Panc1 (cell line): ENCODE results near the gene POLR3K. TPM values are rescaled to one million over a fixed set of nuclear protein-coding genes. Genes with fewer than 3 reads are reported as not detected.

Experiments
- ATAC-seq: fragments of 200-7000 bp; cut with Tn5 transposase; 2 replicates; pipeline ENCODE4 v1.9.1; 2020; ENCODE audit warnings: mild to moderate bottlenecking, moderate library complexity
- BruUV-seq: library from RNA; stranded (reverse); fragments of 400-500 nt; replicated peaks from 2 replicates; lab custom pipeline; 2021; lab: Mats Ljungman, UMichigan
- CTCF ChIA-PET: fragments of 300-600 bp; sonication (Branson Sonifier 250); formaldehyde crosslinking; loops from one replicate; lab custom pipeline; 2022; ENCODE audit warnings: antibody characterized with exemption; lab: Charles Lee
- POLR2A ChIA-PET: fragments of 300-600 bp; sonication (Branson Sonifier 250); formaldehyde crosslinking; loops from one replicate; lab custom pipeline; 2022; ENCODE audit warnings: antibody characterized with exemption; lab: Charles Lee
- DNase-seq: peaks from one replicate; pipeline ENCODE4 v3.0.0-alpha.2; 2010; ENCODE audit warnings: low read depth, low spot score
- H3K27ac ChIP-seq: 2 replicates; pipeline ENCODE4 v1.5.1; 2011; ENCODE audit warnings: mild to moderate bottlenecking, low read length, inconsistent platforms
- H3K27me3 ChIP-seq: fragments of 200-500 bp; sonication (Bioruptor generic); 2 replicates; pipeline ENCODE4 v1.6.0; 2014; ENCODE audit warnings: low read length, inconsistent platforms; ENCODE audit not compliant: control insufficient read depth, insufficient read depth
- H3K36me3 ChIP-seq: fragments of 200-500 bp; sonication (Bioruptor generic); 2 replicates; pipeline ENCODE4 v1.5.1; 2014; ENCODE audit warnings: inconsistent platforms, mild to moderate bottlenecking, low read length, moderate library complexity; ENCODE audit not compliant: control insufficient read depth, insufficient read depth
- H3K4me1 ChIP-seq: 2 replicates; pipeline ENCODE4 v1.5.1; 2011; ENCODE audit warnings: inconsistent platforms, mild to moderate bottlenecking, low read length, moderate library complexity; ENCODE audit not compliant: control insufficient read depth, insufficient read depth
- H3K4me3 ChIP-seq, 2 experiments: 2 replicates each; pipeline ENCODE4 v1.5.1; 2011 to 2012; ENCODE audit warnings: low read depth in 2 of 2, low read length in 2 of 2, mild to moderate bottlenecking in 2 of 2, inconsistent platforms in 1 of 2, moderate library complexity in 1 of 2
- H3K9me3 ChIP-seq: fragments of 200-500 bp; sonication (Bioruptor generic); 2 replicates; pipeline ENCODE4 v1.5.1; 2014; ENCODE audit warnings: low read depth, mild to moderate bottlenecking, inconsistent platforms, low read length, moderate library complexity; ENCODE audit not compliant: control insufficient read depth, insufficient read depth
- POLR2AphosphoS5 ChIP-seq: IDR thresholded peaks from 2 replicates; pipeline ENCODE4 v1.6.1; 2012; ENCODE audit warnings: mild to moderate bottlenecking, low read depth, low read length, moderate library complexity
- SIN3A ChIP-seq: IDR thresholded peaks from 2 replicates; pipeline ENCODE4 v1.6.1; 2012; ENCODE audit warnings: low read depth, mild to moderate bottlenecking, low read length, moderate library complexity, borderline replicate concordance; ENCODE audit not compliant: insufficient read depth
- TCF7L2 ChIP-seq: IDR thresholded peaks from 2 replicates; pipeline ENCODE4 v1.6.1; 2011; ENCODE audit warnings: mild to moderate bottlenecking, low read depth, low read length, inconsistent platforms
- in situ Hi-C: cut with HindIII; loops from 2 replicates; pipeline ENCODE4 v1.10.0; 2016; ENCODE audit warnings: low sequenced_read_pairs, low pct_unique_long_range_greater_than_20kb
- intact Hi-C: fragments of 100-400 bp; cut with micrococcal nuclease; formaldehyde crosslinking; loops from one replicate; pipeline ENCODE4 v1.10.0; 2022; ENCODE audit not compliant: unreplicated experiment
- total RNA-seq: library from RNA; stranded (reverse); gene quantifications from one replicate; pipeline ENCODE4 v1.2.1, GENCODE V29; 2021; ENCODE audit not compliant: unreplicated experiment
- TF ChIP-seq, protein P1 (sequence below): fragments of 450-650 bp; IDR thresholded peaks from 2 replicates; pipeline ENCODE4 v1.5.1; 2017; ENCODE audit warnings: mild to moderate bottlenecking
- TF ChIP-seq, protein P2 (sequence below), 2 experiments: IDR thresholded peaks; 2 replicates each; pipeline ENCODE4 v1.6.1; 2011 to 2012; ENCODE audit warnings: low read depth in 2 of 2, control low read depth in 1 of 2, low read length in 1 of 2, mild to moderate bottlenecking in 1 of 2, moderate library complexity in 1 of 2; ENCODE audit not compliant: insufficient read depth in 1 of 2

The POLR3K gene
- total RNA-seq, 1 experiment from 2014 or later: 35.7 TPM

DNA sequence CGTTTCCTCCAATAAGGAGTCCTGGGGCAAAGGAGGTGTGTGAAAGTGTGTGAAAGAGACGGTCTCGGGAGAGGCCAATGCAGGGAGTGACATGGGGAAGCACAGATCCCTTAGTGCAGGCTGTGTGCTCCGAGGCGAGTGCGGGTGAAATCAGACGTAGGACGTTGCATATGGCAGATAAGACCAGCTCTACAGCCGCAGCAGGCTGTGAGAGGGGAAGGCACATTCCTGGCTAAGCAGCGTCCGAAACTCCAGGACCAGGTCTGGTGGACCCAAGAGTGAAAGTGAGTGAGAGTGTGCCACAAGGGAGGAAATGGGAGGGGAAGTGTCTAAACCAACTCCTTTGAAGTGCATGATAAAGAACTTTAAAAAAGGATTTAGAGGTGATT lies 11.3 kb downstream of the POLR3K start:
- DNase-seq (no peak), ATAC-seq (no peak)
- intact Hi-C loops: no loop called here
- no TSS peak for BruUV-seq
- ChIA-PET POLR2A (no interaction called here), CTCF (no interaction called here)
- H3K4me1 ChIP-seq: no peaks in the 10 kb centered on the region
- H3K9me3 ChIP-seq: no peaks in the 10 kb centered on the region
- no peaks in the 10 kb centered on the region for H3K27me3 ChIP-seq
- TF ChIP-seq, protein P1, sequence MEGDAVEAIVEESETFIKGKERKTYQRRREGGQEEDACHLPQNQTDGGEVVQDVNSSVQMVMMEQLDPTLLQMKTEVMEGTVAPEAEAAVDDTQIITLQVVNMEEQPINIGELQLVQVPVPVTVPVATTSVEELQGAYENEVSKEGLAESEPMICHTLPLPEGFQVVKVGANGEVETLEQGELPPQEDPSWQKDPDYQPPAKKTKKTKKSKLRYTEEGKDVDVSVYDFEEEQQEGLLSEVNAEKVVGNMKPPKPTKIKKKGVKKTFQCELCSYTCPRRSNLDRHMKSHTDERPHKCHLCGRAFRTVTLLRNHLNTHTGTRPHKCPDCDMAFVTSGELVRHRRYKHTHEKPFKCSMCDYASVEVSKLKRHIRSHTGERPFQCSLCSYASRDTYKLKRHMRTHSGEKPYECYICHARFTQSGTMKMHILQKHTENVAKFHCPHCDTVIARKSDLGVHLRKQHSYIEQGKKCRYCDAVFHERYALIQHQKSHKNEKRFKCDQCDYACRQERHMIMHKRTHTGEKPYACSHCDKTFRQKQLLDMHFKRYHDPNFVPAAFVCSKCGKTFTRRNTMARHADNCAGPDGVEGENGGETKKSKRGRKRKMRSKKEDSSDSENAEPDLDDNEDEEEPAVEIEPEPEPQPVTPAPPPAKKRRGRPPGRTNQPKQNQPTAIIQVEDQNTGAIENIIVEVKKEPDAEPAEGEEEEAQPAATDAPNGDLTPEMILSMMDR: no peak
- TF ChIP-seq TCF7L2 (no peak), POLR2AphosphoS5 (no peak), SIN3A (no peak)
- TF ChIP-seq, protein P2, sequence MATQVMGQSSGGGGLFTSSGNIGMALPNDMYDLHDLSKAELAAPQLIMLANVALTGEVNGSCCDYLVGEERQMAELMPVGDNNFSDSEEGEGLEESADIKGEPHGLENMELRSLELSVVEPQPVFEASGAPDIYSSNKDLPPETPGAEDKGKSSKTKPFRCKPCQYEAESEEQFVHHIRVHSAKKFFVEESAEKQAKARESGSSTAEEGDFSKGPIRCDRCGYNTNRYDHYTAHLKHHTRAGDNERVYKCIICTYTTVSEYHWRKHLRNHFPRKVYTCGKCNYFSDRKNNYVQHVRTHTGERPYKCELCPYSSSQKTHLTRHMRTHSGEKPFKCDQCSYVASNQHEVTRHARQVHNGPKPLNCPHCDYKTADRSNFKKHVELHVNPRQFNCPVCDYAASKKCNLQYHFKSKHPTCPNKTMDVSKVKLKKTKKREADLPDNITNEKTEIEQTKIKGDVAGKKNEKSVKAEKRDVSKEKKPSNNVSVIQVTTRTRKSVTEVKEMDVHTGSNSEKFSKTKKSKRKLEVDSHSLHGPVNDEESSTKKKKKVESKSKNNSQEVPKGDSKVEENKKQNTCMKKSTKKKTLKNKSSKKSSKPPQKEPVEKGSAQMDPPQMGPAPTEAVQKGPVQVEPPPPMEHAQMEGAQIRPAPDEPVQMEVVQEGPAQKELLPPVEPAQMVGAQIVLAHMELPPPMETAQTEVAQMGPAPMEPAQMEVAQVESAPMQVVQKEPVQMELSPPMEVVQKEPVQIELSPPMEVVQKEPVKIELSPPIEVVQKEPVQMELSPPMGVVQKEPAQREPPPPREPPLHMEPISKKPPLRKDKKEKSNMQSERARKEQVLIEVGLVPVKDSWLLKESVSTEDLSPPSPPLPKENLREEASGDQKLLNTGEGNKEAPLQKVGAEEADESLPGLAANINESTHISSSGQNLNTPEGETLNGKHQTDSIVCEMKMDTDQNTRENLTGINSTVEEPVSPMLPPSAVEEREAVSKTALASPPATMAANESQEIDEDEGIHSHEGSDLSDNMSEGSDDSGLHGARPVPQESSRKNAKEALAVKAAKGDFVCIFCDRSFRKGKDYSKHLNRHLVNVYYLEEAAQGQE (IDR thresholded peaks at IDR 0.05; ENCODE audit: insufficient read depth in 1 of 2, low read depth in 2 of 2, low read length in 1 of 2): no peak
- in situ Hi-C loops: no loop called here
- peaks cover 11% of the 10 kb centered on the region for H3K36me3 ChIP-seq
- H3K4me3 ChIP-seq: no peak overlapping the region
- H3K27ac ChIP-seq: no peak overlapping the region

DNA sequence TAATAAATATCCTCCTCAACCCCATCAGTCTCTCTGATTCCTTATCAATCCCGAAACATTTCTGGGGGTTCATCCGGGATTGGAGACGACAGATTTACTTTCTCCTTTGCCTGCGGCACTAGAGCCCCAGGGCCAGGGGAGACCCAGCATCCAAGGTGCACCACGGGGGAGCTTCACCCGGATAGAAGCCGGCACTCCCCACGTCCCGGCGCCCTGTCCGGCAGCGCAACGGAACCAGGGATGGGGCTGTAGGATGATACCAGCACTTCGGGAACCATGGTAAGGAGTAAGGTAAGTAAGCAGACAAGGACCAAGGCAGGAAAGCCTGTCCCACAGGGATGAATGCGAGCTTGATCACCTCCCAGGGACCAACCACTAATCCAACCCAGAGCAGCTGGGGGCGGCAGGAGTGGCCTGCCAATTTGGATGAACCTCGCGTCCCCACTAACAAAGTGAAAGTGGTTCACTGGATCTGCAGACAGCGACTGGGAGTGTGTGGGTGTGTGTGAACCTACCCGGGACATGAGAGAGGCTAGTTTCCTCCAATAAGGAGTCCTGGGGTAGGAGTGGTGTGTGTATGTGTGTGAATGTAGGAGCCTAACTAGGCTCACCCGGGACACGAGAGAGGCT lies 11.9 kb downstream of the POLR3K start:
- CTCF ChIA-PET: interaction anchor here (0.5 kb wide), 1 partner anchor 417 kb away, joined by 3 read pairs; no protein-coding TSS in a partner anchor
- no TSS peak for BruUV-seq
- H3K27ac ChIP-seq: no peak overlapping the region
- in situ Hi-C loops: no loop called here
- no peak for DNase-seq
- peaks cover 8% of the 10 kb centered on the region for H3K36me3 ChIP-seq
- H3K4me1 ChIP-seq: no peaks in the 10 kb centered on the region
- POLR2A ChIA-PET: no interaction called here
- no peak overlapping the region for H3K4me3 ChIP-seq
- H3K27me3 ChIP-seq: no peaks in the 10 kb centered on the region
- ATAC-seq: no peak
- no peaks in the 10 kb centered on the region for H3K9me3 ChIP-seq
- intact Hi-C loops: no loop called here
- no peak for TF ChIP-seq TCF7L2
- TF ChIP-seq, protein P2 (IDR thresholded peaks at IDR 0.05; ENCODE audit: insufficient read depth in 1 of 2, low read depth in 2 of 2, low read length in 1 of 2): no peak
- TF ChIP-seq, protein P1: no peak
- TF ChIP-seq POLR2AphosphoS5: no peak
- no peak for TF ChIP-seq SIN3A
